Osteoblast (primary cell): ENCODE measurements around the gene ATXN10. TPM values are rescaled to one million over a fixed set of nuclear protein-coding genes. Genes with fewer than 3 reads are reported as not detected.

ENCODE experiments used
- DNase-seq: peaks from one replicate; pipeline ENCODE4 v3.0.0; 2011; ENCODE audit warnings: low spot score, mixed read lengths; ENCODE audit not compliant: insufficient read length; ENCODE audit errors: missing footprints
- H2AFZ ChIP-seq: 2 replicates; pipeline ENCODE4 v1.6.0; 2011; ENCODE audit warnings: mild to moderate bottlenecking, low read length
- H3K27ac ChIP-seq: 2 replicates; pipeline ENCODE4 v1.5.1; 2011; ENCODE audit warnings: mild to moderate bottlenecking, low read depth, low read length, moderate library complexity
- H3K27me3 ChIP-seq: 2 replicates; pipeline ENCODE4 v1.6.0; 2012; ENCODE audit warnings: mild to moderate bottlenecking, control low read depth, inconsistent platforms, low read length, moderate library complexity; ENCODE audit not compliant: insufficient read depth
- H3K36me3 ChIP-seq: 2 replicates; pipeline ENCODE4 v1.5.1; 2011; ENCODE audit warnings: mild to moderate bottlenecking, low read length, control low read depth, moderate library complexity; ENCODE audit not compliant: insufficient read depth
- H3K4me1 ChIP-seq: 2 replicates; pipeline ENCODE4 v1.5.1; 2011; ENCODE audit warnings: mild to moderate bottlenecking, low read length, control low read depth, moderate library complexity; ENCODE audit not compliant: insufficient read depth
- H3K4me2 ChIP-seq: 2 replicates; pipeline ENCODE4 v1.6.0; 2011; ENCODE audit warnings: mild to moderate bottlenecking, low read length; ENCODE audit not compliant: insufficient read depth
- H3K4me3 ChIP-seq: fragments of 200-600 bp; sonication (generic); 3 replicates; pipeline ENCODE4 v1.5.1; 2012; ENCODE audit warnings: mild to moderate bottlenecking, low read length, inconsistent platforms; ENCODE audit not compliant: insufficient read depth
- H3K79me2 ChIP-seq: 2 replicates; pipeline ENCODE4 v1.6.0; 2012; ENCODE audit warnings: mild to moderate bottlenecking, low read length, control low read depth, inconsistent platforms; ENCODE audit not compliant: insufficient read depth
- H3K9me3 ChIP-seq: 2 replicates; pipeline ENCODE4 v1.5.1; 2011; ENCODE audit warnings: low read depth, low read length, control low read depth
- H4K20me1 ChIP-seq: 2 replicates; pipeline ENCODE4 v1.6.0; 2012; ENCODE audit warnings: mild to moderate bottlenecking, low read length, control low read depth; ENCODE audit not compliant: insufficient read depth
- total RNA-seq: library from RNA; depleted of rRNA; stranded (reverse); fragments of >200 nt; gene quantifications from 2 replicates; pipeline ENCODE4 v1.2.3, GENCODE V29; 2012
- TF ChIP-seq, protein P1 (sequence below): IDR thresholded peaks from 2 replicates; pipeline ENCODE4 v1.5.1; 2011; ENCODE audit warnings: mild to moderate bottlenecking, low read depth, low read length, moderate library complexity; ENCODE audit errors: extremely low read depth

ATXN10 gene
- total RNA-seq, 1 donor, result 138 TPM

- Histone ChIP-seq H3K4me2 (no peak overlapping the region), H4K20me1 (peaks cover 4% of the 10 kb centered on the region), H3K4me1 (peaks cover 14% of the 10 kb centered on the region), H3K79me2 (peaks cover 22% of the 10 kb centered on the region), H2AFZ (no peak overlapping the region), H3K4me3 (no peak overlapping the region), H3K27me3 (no peaks in the 10 kb centered on the region), H3K9me3 (no peaks in the 10 kb centered on the region), H3K36me3 (peaks cover 17% of the 10 kb centered on the region), H3K27ac (peak overlapping the region; percentile 12)
- TF ChIP-seq, protein P1, sequence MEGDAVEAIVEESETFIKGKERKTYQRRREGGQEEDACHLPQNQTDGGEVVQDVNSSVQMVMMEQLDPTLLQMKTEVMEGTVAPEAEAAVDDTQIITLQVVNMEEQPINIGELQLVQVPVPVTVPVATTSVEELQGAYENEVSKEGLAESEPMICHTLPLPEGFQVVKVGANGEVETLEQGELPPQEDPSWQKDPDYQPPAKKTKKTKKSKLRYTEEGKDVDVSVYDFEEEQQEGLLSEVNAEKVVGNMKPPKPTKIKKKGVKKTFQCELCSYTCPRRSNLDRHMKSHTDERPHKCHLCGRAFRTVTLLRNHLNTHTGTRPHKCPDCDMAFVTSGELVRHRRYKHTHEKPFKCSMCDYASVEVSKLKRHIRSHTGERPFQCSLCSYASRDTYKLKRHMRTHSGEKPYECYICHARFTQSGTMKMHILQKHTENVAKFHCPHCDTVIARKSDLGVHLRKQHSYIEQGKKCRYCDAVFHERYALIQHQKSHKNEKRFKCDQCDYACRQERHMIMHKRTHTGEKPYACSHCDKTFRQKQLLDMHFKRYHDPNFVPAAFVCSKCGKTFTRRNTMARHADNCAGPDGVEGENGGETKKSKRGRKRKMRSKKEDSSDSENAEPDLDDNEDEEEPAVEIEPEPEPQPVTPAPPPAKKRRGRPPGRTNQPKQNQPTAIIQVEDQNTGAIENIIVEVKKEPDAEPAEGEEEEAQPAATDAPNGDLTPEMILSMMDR, result peak; percentile 71
- no peak for DNase-seq
Observed at GRCh38 chr22:45831394-45831793, 159.8 kb downstream of the ATXN10 start.

DNA sequence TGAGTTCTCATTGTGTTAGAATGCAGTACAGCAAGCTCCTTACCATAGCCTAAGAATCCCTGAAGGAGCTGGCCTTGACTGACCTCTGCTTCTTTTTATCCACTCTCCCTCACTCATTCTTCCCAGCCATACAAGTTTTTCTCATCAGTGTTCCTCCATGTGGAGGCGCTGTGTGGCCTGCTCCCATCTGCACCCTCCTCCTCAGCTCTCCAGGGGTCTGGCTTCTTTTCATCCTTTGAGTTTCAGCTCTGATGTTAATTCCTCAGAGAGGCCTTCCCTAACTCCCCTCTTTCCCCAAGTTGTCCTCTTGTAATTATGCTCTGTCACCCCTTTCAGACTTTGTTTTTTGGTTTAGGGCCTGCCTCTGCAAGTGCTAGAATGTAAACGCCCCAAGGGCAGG lies 160.5 kb downstream of the ATXN10 start:
- H3K4me1 ChIP-seq, result peaks cover 14% of the 10 kb centered on the region
- H3K9me3 ChIP-seq, result no peaks in the 10 kb centered on the region
- H2AFZ ChIP-seq, result no peak overlapping the region
- H3K4me2 ChIP-seq, result no peak overlapping the region
- peaks cover 4% of the 10 kb centered on the region for H4K20me1 ChIP-seq
- H3K27ac ChIP-seq, result no peak overlapping the region
- H3K27me3 ChIP-seq, result no peaks in the 10 kb centered on the region
- TF ChIP-seq, protein P1, result no peak
- DNase-seq, result no peak
- H3K4me3 ChIP-seq, result no peak overlapping the region
- H3K79me2 ChIP-seq, result peaks cover 22% of the 10 kb centered on the region
- peaks cover 17% of the 10 kb centered on the region for H3K36me3 ChIP-seq

DNA sequence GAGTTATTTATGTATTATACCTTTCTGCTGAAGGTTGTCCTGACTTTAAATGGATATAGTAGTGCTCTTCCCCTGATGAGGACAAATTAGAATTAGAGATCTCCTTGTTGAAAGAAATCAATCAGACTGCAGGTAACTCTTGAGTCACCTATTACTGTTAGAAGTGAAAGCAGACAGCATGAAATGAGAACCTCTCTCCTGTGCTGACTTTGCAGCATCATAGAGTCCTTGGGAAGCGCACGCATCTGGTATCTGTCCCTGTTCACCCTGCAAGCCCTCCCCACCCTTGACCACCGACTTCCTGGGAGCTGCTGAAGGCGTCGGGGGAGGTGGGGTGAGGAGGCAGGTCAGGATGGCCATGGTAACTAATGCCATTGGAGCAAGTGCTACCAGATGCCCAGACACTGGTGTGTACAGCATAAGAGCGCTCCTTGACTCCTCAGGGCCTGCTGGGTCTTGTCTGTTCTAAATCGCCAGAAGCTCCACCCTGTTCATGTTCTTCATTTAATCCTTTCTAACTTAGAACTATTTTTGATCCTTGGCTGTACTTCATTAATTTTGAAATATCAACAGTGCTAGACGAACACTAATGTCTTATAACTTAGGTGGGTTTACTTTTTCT lies 161.4 kb downstream of the ATXN10 start:
- H3K4me3 ChIP-seq, result no peak overlapping the region
- no peak overlapping the region for H3K27ac ChIP-seq
- peak; percentile 41 for DNase-seq
- H2AFZ ChIP-seq, result no peak overlapping the region
- no peak overlapping the region for H3K4me2 ChIP-seq
- H4K20me1 ChIP-seq, result peaks cover 4% of the 10 kb centered on the region
- TF ChIP-seq, protein P1, result no peak
- H3K9me3 ChIP-seq, result no peaks in the 10 kb centered on the region
- peaks cover 14% of the 10 kb centered on the region for H3K4me1 ChIP-seq
- H3K27me3 ChIP-seq, result no peaks in the 10 kb centered on the region
- H3K79me2 ChIP-seq, result peaks cover 23% of the 10 kb centered on the region
- peaks cover 17% of the 10 kb centered on the region for H3K36me3 ChIP-seq

- TF ChIP-seq, protein P1, result no peak
- Histone ChIP-seq H2AFZ (no peak overlapping the region), H3K9me3 (no peaks in the 10 kb centered on the region), H3K4me2 (no peak overlapping the region), H3K4me3 (no peak overlapping the region), H3K27ac (no peak overlapping the region), H3K4me1 (peaks cover 11% of the 10 kb centered on the region), H4K20me1 (peaks cover 8% of the 10 kb centered on the region), H3K79me2 (peaks cover 25% of the 10 kb centered on the region), H3K27me3 (no peaks in the 10 kb centered on the region), H3K36me3 (peaks cover 17% of the 10 kb centered on the region)
- DNase-seq, result no peak
Observed at GRCh38 chr22:45833613-45834012, 162.0 kb downstream of the ATXN10 start.
